CD14-positive monocyte (primary cell): Measurements from ENCODE around the gene ZNF823. TPM values are rescaled to one million over a fixed set of nuclear protein-coding genes. Genes with fewer than 3 reads are reported as not detected.

Experiments used
- DNase-seq, 3 donors: peaks; one replicate each; pipeline ENCODE4 v3.0.0-alpha.2; 2011 to 2022
- H2AFZ ChIP-seq: 2 replicates; pipeline ENCODE4 v1.6.0; 2012; ENCODE audit warnings: mild to moderate bottlenecking, low read depth, low read length, inconsistent platforms; ENCODE audit not compliant: insufficient read depth, poor library complexity, severe bottlenecking
- H3K27ac ChIP-seq, 2 donors: 1 replicate in 1 of 2; 2 replicates in 1 of 2; pipeline ENCODE4 v1.5.1; 2012 to 2013; ENCODE audit warnings: low read length in 2 of 2, control low read depth in 1 of 2, inconsistent platforms in 1 of 2, low read depth in 1 of 2, mild to moderate bottlenecking in 1 of 2
- H3K27me3 ChIP-seq, 2 donors: one replicate each; pipeline versions ENCODE4 v1.6.0 to v1.6.1; 2011 to 2013; ENCODE audit warnings: low read length in 2 of 2; ENCODE audit not compliant: control insufficient read depth in 2 of 2, insufficient read depth in 2 of 2
- H3K36me3 ChIP-seq, 2 donors: replicated peaks in 1 of 2; 1 replicate in 1 of 2; 2 replicates in 1 of 2; pipeline versions ENCODE4 v1.5.1 to v1.6.1; 2012 to 2013; ENCODE audit warnings: low read length in 2 of 2, control low read depth in 1 of 2, inconsistent platforms in 1 of 2, mild to moderate bottlenecking in 1 of 2; ENCODE audit not compliant: insufficient read depth in 2 of 2, control insufficient read depth in 1 of 2
- H3K4me1 ChIP-seq, 2 donors: 1 replicate in 1 of 2; 2 replicates in 1 of 2; pipeline versions ENCODE4 v1.5.1 to v1.6.1; 2012 to 2013; ENCODE audit warnings: low read length in 2 of 2, control low read depth in 1 of 2, inconsistent platforms in 1 of 2, mild to moderate bottlenecking in 1 of 2, moderate library complexity in 1 of 2; ENCODE audit not compliant: insufficient read depth in 2 of 2, control insufficient read depth in 1 of 2
- H3K4me2 ChIP-seq: replicated peaks from 2 replicates; pipeline ENCODE3; 2012; ENCODE audit warnings: low read length, moderate library complexity, mild to moderate bottlenecking; ENCODE audit not compliant: poor library complexity, severe bottlenecking; ENCODE audit errors: extremely low read depth
- H3K4me3 ChIP-seq, 3 experiments: fragments of 200-600 bp in 1 of 3; sonication (generic) in 1 of 3; replicated peaks in 1 of 3; 1 replicate in 2 of 3; 2 replicates in 1 of 3; pipeline ENCODE4 v1.5.1; 2011 to 2013; ENCODE audit warnings: low read length in 3 of 3, mild to moderate bottlenecking in 3 of 3, control low read depth in 2 of 3, low read depth in 2 of 3, inconsistent platforms in 1 of 3, moderate library complexity in 1 of 3
- H3K79me2 ChIP-seq: 2 replicates; pipeline ENCODE4 v1.6.0; 2012; ENCODE audit warnings: mild to moderate bottlenecking, control low read depth, inconsistent platforms, low read length, moderate library complexity; ENCODE audit not compliant: insufficient read depth
- H3K9ac ChIP-seq: 2 replicates; pipeline ENCODE4 v1.6.0; 2017; ENCODE audit warnings: low read length, mild to moderate bottlenecking; ENCODE audit not compliant: insufficient read depth, poor library complexity, severe bottlenecking
- H3K9me3 ChIP-seq, 2 donors: replicated peaks in 1 of 2; 1 replicate in 1 of 2; 2 replicates in 1 of 2; pipeline versions ENCODE4 v1.5.1 to v1.6.1; 2012 to 2013; ENCODE audit warnings: low read length in 2 of 2, control low read depth in 1 of 2; ENCODE audit not compliant: control insufficient read depth in 1 of 2, insufficient read depth in 1 of 2
- H4K20me1 ChIP-seq: 2 replicates; pipeline ENCODE4 v1.6.0; 2012; ENCODE audit warnings: mild to moderate bottlenecking, low read length, control low read depth, moderate library complexity; ENCODE audit not compliant: insufficient read depth
- H3K27ac Mint-ChIP-seq, 7 donors: one replicate each; pipeline ENCODE4 v1.8.0; 2020; ENCODE audit warnings: mild to moderate bottlenecking in 7 of 7, mixed read lengths in 7 of 7, moderate library complexity in 6 of 7, inconsistent platforms in 2 of 7
- H3K27me3 Mint-ChIP-seq, 3 donors: one replicate each; pipeline ENCODE4 v1.8.0; 2021 to 2022; ENCODE audit warnings: low read depth in 3 of 3, mild to moderate bottlenecking in 3 of 3, mixed read lengths in 3 of 3, moderate library complexity in 3 of 3, inconsistent platforms in 1 of 3
- H3K36me3 Mint-ChIP-seq, 2 donors: one replicate each; pipeline ENCODE4 v1.8.0; 2020; ENCODE audit warnings: mixed read lengths in 2 of 2, inconsistent platforms in 1 of 2, mild to moderate bottlenecking in 1 of 2
- H3K4me1 Mint-ChIP-seq: one replicate; pipeline ENCODE4 v1.8.0; 2020; ENCODE audit warnings: mild to moderate bottlenecking, mixed read lengths
- H3K4me3 Mint-ChIP-seq, 2 donors: one replicate each; pipeline ENCODE4 v1.8.0; 2020; ENCODE audit warnings: mild to moderate bottlenecking in 2 of 2, mixed read lengths in 2 of 2, moderate library complexity in 1 of 2
- H3K9me3 Mint-ChIP-seq, 7 donors: one replicate each; pipeline ENCODE4 v1.8.0; 2020 to 2022; ENCODE audit warnings: mixed read lengths in 7 of 7, mild to moderate bottlenecking in 6 of 7, moderate library complexity in 6 of 7, inconsistent platforms in 2 of 7
- WGBS: methylation state at CpG from one replicate; pipeline ENCODE4 v1.1.5; 2013; ENCODE audit warnings: missing lambda C conversion rate; ENCODE audit not compliant: insufficient coverage; 5-methylcytosine and 5-hydroxymethylcytosine counted together
- intact Hi-C, 2 donors: fragments of 100-400 bp; cut with micrococcal nuclease; formaldehyde crosslinking; loops; one replicate each; pipeline versions ENCODE4 v1.15.0 to v1.15.1; 2023
- polyA plus RNA-seq, 3 donors: library from polyadenylated mRNA; depleted of rRNA in 1 of 3; unstranded in 2 of 3; stranded (reverse) in 1 of 3; fragments of 300-500 nt in 2 of 3; fragments of >200 nt in 1 of 3; fragmentation: Illumina TruSeq in 2 of 3; gene quantifications; 1 replicate in 2 of 3; 2 replicates in 1 of 3; pipeline ENCODE4 v1.2.3, GENCODE V29; 2012 to 2021
- TF ChIP-seq, protein P1 (sequence below): fragments of 200-600 bp; IDR thresholded peaks from one replicate; pipeline ENCODE4 v1.8.0; 2022; ENCODE audit warnings: antibody characterized with exemption, mild to moderate bottlenecking

ZNF823 gene
- polyA plus RNA-seq, 3 donors: 0.48 to 0.85 (median 0.67) TPM

DNA sequence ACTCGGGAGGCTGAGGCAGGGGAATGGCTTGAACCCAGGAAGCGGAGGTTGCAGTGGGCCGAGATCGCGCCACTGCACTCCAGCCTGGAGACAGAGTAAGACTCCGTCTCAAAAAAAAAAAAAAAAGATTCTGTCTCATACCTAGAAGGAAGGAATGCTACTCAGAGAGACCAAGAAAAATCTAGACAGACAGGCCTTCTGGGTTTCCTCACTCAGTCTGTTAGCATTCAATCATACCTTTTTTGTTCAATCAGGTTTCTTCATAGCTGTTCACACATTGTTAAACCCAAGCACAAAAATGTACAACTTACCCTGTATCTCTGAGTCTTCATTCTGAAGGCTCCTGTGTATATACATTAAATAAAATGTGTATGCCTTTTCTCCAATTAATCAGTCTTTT is 40.5 kb downstream of the ZNF823 start:
- no peak overlapping the region for H3K27ac ChIP-seq
- no peaks in the 10 kb centered on the region for H3K27me3 ChIP-seq
- no peak overlapping the region for H2AFZ ChIP-seq
- Mint-ChIP-seq H3K27ac (no peak overlapping the region), H3K27me3 (peaks cover 6 to 21% (median 10%) of the 10 kb centered on the region in 3 donors), H3K9me3 (peaks cover 0 to 12% (median 3%) of the 10 kb centered on the region in 7 donors), H3K4me3 (no peak overlapping the region), H3K36me3 (no peaks in the 10 kb centered on the region), H3K4me1 (peaks cover 18% of the 10 kb centered on the region)
- intact Hi-C loops: loop anchor here in 1 of 2 donors (10.0 kb wide), 1 partner anchor 103 kb away; the partner anchor contains the start of gene ZNF627
- TF ChIP-seq, protein P1, sequence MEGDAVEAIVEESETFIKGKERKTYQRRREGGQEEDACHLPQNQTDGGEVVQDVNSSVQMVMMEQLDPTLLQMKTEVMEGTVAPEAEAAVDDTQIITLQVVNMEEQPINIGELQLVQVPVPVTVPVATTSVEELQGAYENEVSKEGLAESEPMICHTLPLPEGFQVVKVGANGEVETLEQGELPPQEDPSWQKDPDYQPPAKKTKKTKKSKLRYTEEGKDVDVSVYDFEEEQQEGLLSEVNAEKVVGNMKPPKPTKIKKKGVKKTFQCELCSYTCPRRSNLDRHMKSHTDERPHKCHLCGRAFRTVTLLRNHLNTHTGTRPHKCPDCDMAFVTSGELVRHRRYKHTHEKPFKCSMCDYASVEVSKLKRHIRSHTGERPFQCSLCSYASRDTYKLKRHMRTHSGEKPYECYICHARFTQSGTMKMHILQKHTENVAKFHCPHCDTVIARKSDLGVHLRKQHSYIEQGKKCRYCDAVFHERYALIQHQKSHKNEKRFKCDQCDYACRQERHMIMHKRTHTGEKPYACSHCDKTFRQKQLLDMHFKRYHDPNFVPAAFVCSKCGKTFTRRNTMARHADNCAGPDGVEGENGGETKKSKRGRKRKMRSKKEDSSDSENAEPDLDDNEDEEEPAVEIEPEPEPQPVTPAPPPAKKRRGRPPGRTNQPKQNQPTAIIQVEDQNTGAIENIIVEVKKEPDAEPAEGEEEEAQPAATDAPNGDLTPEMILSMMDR: no peak
- no peak overlapping the region for H3K4me3 ChIP-seq
- H3K79me2 ChIP-seq: no peaks in the 10 kb centered on the region
- no peak overlapping the region for H3K4me2 ChIP-seq
- peaks cover 12 to 18% of the 10 kb centered on the region in 2 donors for H3K4me1 ChIP-seq
- no peaks in the 10 kb centered on the region for H3K36me3 ChIP-seq
- H3K9me3 ChIP-seq: no peaks in the 10 kb centered on the region
- WGBS: 98% methylated on average over 6 of the region's 6 CpGs
- no peak overlapping the region for H3K9ac ChIP-seq
- no peak for DNase-seq
- H4K20me1 ChIP-seq: no peaks in the 10 kb centered on the region

DNA sequence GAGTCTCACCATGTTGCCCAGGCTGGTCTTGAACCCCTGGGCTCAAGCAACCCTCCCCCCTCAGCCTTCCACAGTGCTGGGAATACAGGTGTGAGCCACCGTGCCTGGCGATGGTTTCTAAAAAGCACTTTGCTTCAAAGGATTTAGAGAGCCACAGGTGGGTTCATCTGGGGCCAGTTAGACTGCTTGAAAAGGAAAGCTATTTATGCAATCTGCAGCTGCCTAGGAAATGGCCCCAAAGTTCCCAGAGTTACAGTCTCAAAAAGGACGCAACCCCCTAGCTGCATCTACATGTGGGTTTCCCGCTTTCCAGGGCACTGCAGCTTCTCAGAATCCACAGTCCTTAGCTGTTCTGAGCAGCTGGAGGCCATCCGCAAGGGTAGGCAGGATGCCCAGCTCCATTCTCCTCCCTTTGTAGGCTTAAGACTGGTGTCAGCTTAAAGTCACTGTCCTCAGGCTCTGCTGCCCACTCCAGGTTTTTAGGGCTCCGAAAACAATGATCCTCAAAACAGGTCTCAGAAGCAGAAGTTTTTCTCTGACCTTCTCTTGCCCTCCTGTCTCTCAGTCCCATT is 41.4 kb downstream of the ZNF823 start:
- Histone ChIP-seq H3K4me1 (peaks cover 12 to 18% of the 10 kb centered on the region in 2 donors), H3K9ac (no peak overlapping the region), H3K4me2 (no peak overlapping the region), H3K79me2 (no peaks in the 10 kb centered on the region), H3K27me3 (no peaks in the 10 kb centered on the region), H3K9me3 (no peaks in the 10 kb centered on the region), H3K36me3 (no peaks in the 10 kb centered on the region), H2AFZ (no peak overlapping the region), H3K27ac (no peak overlapping the region), H4K20me1 (no peaks in the 10 kb centered on the region), H3K4me3 (no peak overlapping the region)
- no peak for DNase-seq
- no peaks in the 10 kb centered on the region for H3K36me3 Mint-ChIP-seq
- H3K9me3 Mint-ChIP-seq: peaks cover 0 to 13% (median 7%) of the 10 kb centered on the region in 7 donors
- no peak overlapping the region for H3K27ac Mint-ChIP-seq
- TF ChIP-seq, protein P1: no peak
- peaks cover 18% of the 10 kb centered on the region for H3K4me1 Mint-ChIP-seq
- 80% methylated on average over 4 of the region's 6 CpGs for WGBS
- intact Hi-C loops: loop anchor here in 1 of 2 donors (10.0 kb wide), 1 partner anchor 103 kb away; the partner anchor contains the start of gene ZNF627
- peaks cover 6 to 21% (median 13%) of the 10 kb centered on the region in 3 donors for H3K27me3 Mint-ChIP-seq
- H3K4me3 Mint-ChIP-seq: no peak overlapping the region
